Upper lobe of left lung (tissue), 4 donors: ENCODE measurements around the gene AACS.

Experiments
- EP300 ChIP-seq, 4 donors: sonication (generic); formaldehyde crosslinking; IDR thresholded peaks; one replicate each; pipeline ENCODE4 v1.5.1; 2017; ENCODE audit warnings: antibody characterized with exemption in 4 of 4, control low read depth in 2 of 4
- POLR2A ChIP-seq, 4 donors: fragments of 450-650 bp; IDR thresholded peaks; one replicate each; pipeline ENCODE4 v1.5.1; 2016 to 2017; ENCODE audit warnings: antibody characterized with exemption in 4 of 4, mild to moderate bottlenecking in 2 of 4
- POLR2AphosphoS5 ChIP-seq, 2 donors: sonication (generic); formaldehyde crosslinking; IDR thresholded peaks; one replicate each; pipeline ENCODE4 v1.5.1; 2017; ENCODE audit warnings: antibody characterized with exemption in 2 of 2
- TF ChIP-seq, protein P1 (sequence below), 6 experiments: fragments of 450-650 bp in 4 of 6; fragments of 200-600 bp in 2 of 6; sonication (generic) in 2 of 6; IDR thresholded peaks; one replicate each; pipeline ENCODE4 v1.5.1; 2016 to 2019; ENCODE audit warnings: antibody characterized with exemption in 6 of 6

DNA sequence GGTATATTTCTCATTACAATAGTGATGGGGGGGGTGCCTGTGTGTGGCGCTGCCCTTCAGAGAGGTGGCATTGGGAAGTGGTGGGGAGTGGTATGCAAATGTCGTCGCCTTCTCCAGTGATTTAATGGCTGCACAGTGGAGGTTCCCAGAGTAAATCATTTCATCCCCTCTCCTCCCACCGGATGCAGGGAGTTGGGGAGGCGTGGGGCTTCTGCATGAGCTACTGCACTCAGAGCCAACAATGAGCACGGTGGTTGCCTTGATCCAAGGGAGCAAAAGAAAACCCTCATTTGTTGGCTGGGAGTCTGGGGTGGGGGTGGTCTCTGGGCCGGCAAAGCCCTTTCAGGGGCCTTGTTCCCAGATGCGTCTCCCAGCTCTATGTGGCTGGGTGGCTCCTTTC lies 124.3 kb downstream of the AACS start:
- no peak for TF ChIP-seq EP300 (IDR thresholded peaks at IDR 0.05)
- no peak for TF ChIP-seq POLR2AphosphoS5 (IDR thresholded peaks at IDR 0.05)
- no peak for TF ChIP-seq POLR2A (IDR thresholded peaks at IDR 0.05)
- TF ChIP-seq, protein P1, sequence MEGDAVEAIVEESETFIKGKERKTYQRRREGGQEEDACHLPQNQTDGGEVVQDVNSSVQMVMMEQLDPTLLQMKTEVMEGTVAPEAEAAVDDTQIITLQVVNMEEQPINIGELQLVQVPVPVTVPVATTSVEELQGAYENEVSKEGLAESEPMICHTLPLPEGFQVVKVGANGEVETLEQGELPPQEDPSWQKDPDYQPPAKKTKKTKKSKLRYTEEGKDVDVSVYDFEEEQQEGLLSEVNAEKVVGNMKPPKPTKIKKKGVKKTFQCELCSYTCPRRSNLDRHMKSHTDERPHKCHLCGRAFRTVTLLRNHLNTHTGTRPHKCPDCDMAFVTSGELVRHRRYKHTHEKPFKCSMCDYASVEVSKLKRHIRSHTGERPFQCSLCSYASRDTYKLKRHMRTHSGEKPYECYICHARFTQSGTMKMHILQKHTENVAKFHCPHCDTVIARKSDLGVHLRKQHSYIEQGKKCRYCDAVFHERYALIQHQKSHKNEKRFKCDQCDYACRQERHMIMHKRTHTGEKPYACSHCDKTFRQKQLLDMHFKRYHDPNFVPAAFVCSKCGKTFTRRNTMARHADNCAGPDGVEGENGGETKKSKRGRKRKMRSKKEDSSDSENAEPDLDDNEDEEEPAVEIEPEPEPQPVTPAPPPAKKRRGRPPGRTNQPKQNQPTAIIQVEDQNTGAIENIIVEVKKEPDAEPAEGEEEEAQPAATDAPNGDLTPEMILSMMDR (IDR thresholded peaks at IDR 0.05): no peak
